ENCODE data around the gene GSTM4. TPM values are rescaled to one million over a fixed set of nuclear protein-coding genes. Genes with fewer than 3 reads are reported as not detected.

Gene GSTM4
- total and polyA plus RNA-seq, 10 donors = 14.8 to 53.8 (median 31.2) TPM

- 74 to 86% (median 82%) methylated on average over 2 to 3 of the region's 3 CpGs for WGBS, 5 donors
- peak overlapping the region in 1 of 8 donors; percentile 73 for H3K4me3 ChIP-seq
- no peaks in the 10 kb centered on the region for H3K27me3 ChIP-seq (replicated peaks in 1 of 7)
- H3K4me1 ChIP-seq = peaks cover 35 to 80% (median 67%) of the 10 kb centered on the region in 6 donors
- peaks cover 0 to 31% (median 24%) of the 10 kb centered on the region in 6 donors for H3K36me3 ChIP-seq
- intact Hi-C loops (cut with DNase I; ENCODE audit: low total_unique reads) = no loop called here
- no peaks in the 10 kb centered on the region for H3K9me3 ChIP-seq
- TF ChIP-seq POLR2AphosphoS5 (IDR thresholded peaks at IDR 0.05) (no peak), POLR2A (IDR thresholded peaks at IDR 0.05) (no peak)
- TF ChIP-seq, protein P1, sequence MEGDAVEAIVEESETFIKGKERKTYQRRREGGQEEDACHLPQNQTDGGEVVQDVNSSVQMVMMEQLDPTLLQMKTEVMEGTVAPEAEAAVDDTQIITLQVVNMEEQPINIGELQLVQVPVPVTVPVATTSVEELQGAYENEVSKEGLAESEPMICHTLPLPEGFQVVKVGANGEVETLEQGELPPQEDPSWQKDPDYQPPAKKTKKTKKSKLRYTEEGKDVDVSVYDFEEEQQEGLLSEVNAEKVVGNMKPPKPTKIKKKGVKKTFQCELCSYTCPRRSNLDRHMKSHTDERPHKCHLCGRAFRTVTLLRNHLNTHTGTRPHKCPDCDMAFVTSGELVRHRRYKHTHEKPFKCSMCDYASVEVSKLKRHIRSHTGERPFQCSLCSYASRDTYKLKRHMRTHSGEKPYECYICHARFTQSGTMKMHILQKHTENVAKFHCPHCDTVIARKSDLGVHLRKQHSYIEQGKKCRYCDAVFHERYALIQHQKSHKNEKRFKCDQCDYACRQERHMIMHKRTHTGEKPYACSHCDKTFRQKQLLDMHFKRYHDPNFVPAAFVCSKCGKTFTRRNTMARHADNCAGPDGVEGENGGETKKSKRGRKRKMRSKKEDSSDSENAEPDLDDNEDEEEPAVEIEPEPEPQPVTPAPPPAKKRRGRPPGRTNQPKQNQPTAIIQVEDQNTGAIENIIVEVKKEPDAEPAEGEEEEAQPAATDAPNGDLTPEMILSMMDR (IDR thresholded peaks at IDR 0.05 in 8 of 11, conservative IDR thresholded peaks at IDR 0.05 in 3 of 11) = no peak
- peak overlapping the region in 7 of 8 donors; percentile 6 to 98 (median 20) for H3K27ac ChIP-seq
- DNase-seq = no peak
Observed at GRCh38 chr1:109622895-109623294, 33.0 kb upstream of the GSTM4 start.

GRCh38 chr1:109623601-109624161, 32.2 kb upstream of the GSTM4 start:
- peak overlapping the region in 6 of 8 donors; percentile 7 to 73 (median 27) for H3K4me3 ChIP-seq
- H3K27ac ChIP-seq = peak overlapping the region in 7 of 8 donors; percentile 9 to 98 (median 55)
- H3K36me3 ChIP-seq = peaks cover 0 to 39% (median 32%) of the 10 kb centered on the region in 6 donors
- H3K9me3 ChIP-seq = no peaks in the 10 kb centered on the region
- no peak for TF ChIP-seq POLR2A (IDR thresholded peaks at IDR 0.05)
- peak in 1 of 3 donors; percentile 4 for TF ChIP-seq POLR2AphosphoS5 (IDR thresholded peaks at IDR 0.05)
- intact Hi-C loops (cut with DNase I; ENCODE audit: low total_unique reads) = no loop called here
- no peak for DNase-seq
- no peaks in the 10 kb centered on the region for H3K27me3 ChIP-seq (replicated peaks in 1 of 7)
- peaks cover 35 to 72% (median 62%) of the 10 kb centered on the region in 6 donors for H3K4me1 ChIP-seq
- 37 to 53% (median 43%) methylated on average over 6 to 11 of the region's 11 CpGs for WGBS, 5 donors

DNA sequence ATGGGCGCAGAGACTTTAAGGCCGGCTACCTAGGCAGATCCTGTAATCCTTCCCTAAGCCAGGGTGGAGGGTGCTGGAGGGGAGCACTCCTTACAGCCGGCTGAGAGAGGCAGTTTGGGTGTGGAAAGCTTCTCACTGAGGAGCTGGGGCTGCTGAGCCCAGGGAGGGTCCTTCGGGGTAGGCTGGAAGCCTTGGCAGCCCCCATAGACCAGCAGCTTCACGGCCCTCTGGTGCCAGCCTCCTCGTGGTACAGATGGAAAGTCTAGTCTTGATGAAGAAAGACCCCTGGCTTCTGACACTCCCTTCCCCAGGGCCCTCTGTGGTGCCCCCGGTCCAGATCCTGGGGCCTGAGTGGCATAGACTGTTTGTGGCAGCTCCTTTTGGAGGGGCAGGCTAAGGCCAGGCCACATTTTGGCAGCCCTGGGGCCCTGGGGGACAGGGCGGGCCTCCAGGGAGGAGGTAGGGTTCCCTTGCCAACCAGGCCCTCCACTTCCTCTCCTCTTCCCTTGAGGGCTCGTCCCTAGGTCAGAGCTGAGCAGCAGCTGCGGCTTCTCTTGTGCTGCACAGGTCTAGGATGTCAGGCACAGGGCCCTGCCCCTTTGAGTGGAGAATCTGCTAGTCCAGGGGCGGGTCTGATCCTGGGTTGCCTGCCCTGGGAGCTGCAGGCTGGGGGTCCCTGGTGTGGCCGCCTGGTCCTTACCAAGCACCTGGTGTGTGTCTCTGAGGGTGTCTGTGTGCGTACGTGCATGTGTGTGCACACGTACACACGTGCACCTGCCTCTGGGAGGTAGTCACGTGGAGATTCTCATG, 31.5 kb upstream of the GSTM4 start:
- H3K9me3 ChIP-seq = no peaks in the 10 kb centered on the region
- WGBS, 5 donors = 26 to 50% (median 47%) methylated on average over 9 to 17 of the region's 17 CpGs
- H3K27me3 ChIP-seq (replicated peaks in 1 of 7) = no peaks in the 10 kb centered on the region
- peaks cover 30 to 65% (median 55%) of the 10 kb centered on the region in 6 donors for H3K4me1 ChIP-seq
- H3K36me3 ChIP-seq = peaks cover 0 to 46% (median 39%) of the 10 kb centered on the region in 6 donors
- H3K4me3 ChIP-seq = peak overlapping the region in 6 of 8 donors; percentile 7 to 73 (median 27)
- peak in 2 of 3 donors; percentile 13 to 57 for TF ChIP-seq POLR2AphosphoS5 (IDR thresholded peaks at IDR 0.05)
- TF ChIP-seq POLR2A (IDR thresholded peaks at IDR 0.05) = no peak
- no peak for DNase-seq
- intact Hi-C loops (cut with DNase I; ENCODE audit: low total_unique reads) = loop anchor here (5.0 kb wide), 1 partner anchor 77 kb away; the partner anchor contains the start of gene GNAI3
- peak overlapping the region; percentile 13 to 98 (median 54) for H3K27ac ChIP-seq

GRCh38 chr1:109625176-109625575, 30.7 kb upstream of the GSTM4 start:
- TF ChIP-seq POLR2AphosphoS5 (IDR thresholded peaks at IDR 0.05) (no peak), POLR2A (IDR thresholded peaks at IDR 0.05) (no peak)
- TF ChIP-seq, protein P1 (IDR thresholded peaks at IDR 0.05 in 8 of 11, conservative IDR thresholded peaks at IDR 0.05 in 3 of 11) = no peak
- WGBS, 5 donors = 83 to 93% (median 91%) methylated on average over 15 to 16 of the region's 16 CpGs
- H3K36me3 ChIP-seq = peaks cover 0 to 54% (median 46%) of the 10 kb centered on the region in 6 donors

More at GRCh38 chr1:109625176-109625575, 30.7 kb upstream of the GSTM4 start:
- Histone ChIP-seq H3K4me3 (no peak overlapping the region), H3K9me3 (no peaks in the 10 kb centered on the region), H3K4me1 (peaks cover 28 to 57% (median 50%) of the 10 kb centered on the region in 6 donors), H3K27me3 (replicated peaks in 1 of 7) (no peaks in the 10 kb centered on the region), H3K27ac (peak overlapping the region in 4 of 8 donors; percentile 13 to 98 (median 52))
- no peak for DNase-seq
- intact Hi-C loops (cut with DNase I; ENCODE audit: low total_unique reads) = loop anchor here (5.0 kb wide), 1 partner anchor 78 kb away; the partner anchor contains the start of gene GNAI3

Data from spleen (tissue), 11 donors.